GM18870 (cell line): ENCODE results near the gene FAF1.
A peak's percentile ranks its signal among the peaks of the same experiment; 100 is the strongest.
"Not testable (repeated sequence)": the region's sequence is repeated elsewhere in the genome, so short reads cannot be mapped to it uniquely, and the experiment has no call there.

Experiments used
- ATAC-seq: cut with Tn5 transposase; IDR thresholded peaks from one replicate; pipeline ENCODE4 v1.9.1; 2021; ENCODE audit warnings: moderate library complexity; ENCODE audit not compliant: unreplicated experiment

The FAF1 gene

GRCh38 chr1:50959913-50960844 is at the start of gene FAF1:
TSS of gene FAF1 (minus strand) at chr1:50960267. CDS start at chr1:50959811, 456 bp downstream.
- peak; percentile 87 for ATAC-seq

GRCh38 chr1:51009381-51009780 is 49.3 kb upstream of the FAF1 start:
- no peak for ATAC-seq

GRCh38 chr1:51005549-51005948 is 45.5 kb upstream of the FAF1 start:
- not testable (repeated sequence) for ATAC-seq

GRCh38 chr1:51002516-51002915 is 42.4 kb upstream of the FAF1 start:
- ATAC-seq, result no peak

- ATAC-seq, result peak; percentile 33
Observed at GRCh38 chr1:51000651-51001050, 40.6 kb upstream of the FAF1 start.

- peak; percentile 80 for ATAC-seq
Observed at GRCh38 chr1:51000160-51000559, 40.1 kb upstream of the FAF1 start.

GRCh38 chr1:50999375-50999774 is 39.3 kb upstream of the FAF1 start:
- not testable (repeated sequence) for ATAC-seq

- no peak for ATAC-seq
Observed at GRCh38 chr1:50996083-50996482, 36.0 kb upstream of the FAF1 start.

- ATAC-seq, result no peak
Observed at GRCh38 chr1:50995651-50996050, 35.6 kb upstream of the FAF1 start.

GRCh38 chr1:50994997-50995396 is 34.9 kb upstream of the FAF1 start:
- ATAC-seq, result no peak

GRCh38 chr1:50993645-50994044 is 33.6 kb upstream of the FAF1 start:
- ATAC-seq, result no peak

- no peak for ATAC-seq
Observed at GRCh38 chr1:50992532-50993318, 32.7 kb upstream of the FAF1 start.

- no peak for ATAC-seq
Observed at GRCh38 chr1:50989694-50990093, 29.6 kb upstream of the FAF1 start.

GRCh38 chr1:50986653-50987052 is 26.6 kb upstream of the FAF1 start:
- ATAC-seq, result no peak

GRCh38 chr1:50985094-50985493 is 25.0 kb upstream of the FAF1 start:
- no peak for ATAC-seq

- no peak for ATAC-seq
Observed at GRCh38 chr1:50983219-50983802, 23.2 kb upstream of the FAF1 start.

GRCh38 chr1:50982611-50983010 is 22.5 kb upstream of the FAF1 start:
- no peak for ATAC-seq

- ATAC-seq, result no peak
Observed at GRCh38 chr1:50981741-50982140, 21.7 kb upstream of the FAF1 start.

GRCh38 chr1:50980505-50980904 is 20.4 kb upstream of the FAF1 start:
- ATAC-seq, result no peak

GRCh38 chr1:50979937-50980336 is 19.9 kb upstream of the FAF1 start:
- no peak for ATAC-seq
